GM12874 (cell line): ENCODE results near the gene TNFRSF11A.

ENCODE experiments used
- TF ChIP-seq, protein P1 (sequence below): IDR thresholded peaks from 2 replicates; pipeline ENCODE4 v1.5.1; 2011; ENCODE audit warnings: low read depth, mild to moderate bottlenecking, control low read depth, low read length, moderate library complexity; ENCODE audit not compliant: insufficient read depth

The TNFRSF11A gene

GRCh38 chr18:62361288-62361687 lies 36.2 kb downstream of the TNFRSF11A start:
- TF ChIP-seq, protein P1, sequence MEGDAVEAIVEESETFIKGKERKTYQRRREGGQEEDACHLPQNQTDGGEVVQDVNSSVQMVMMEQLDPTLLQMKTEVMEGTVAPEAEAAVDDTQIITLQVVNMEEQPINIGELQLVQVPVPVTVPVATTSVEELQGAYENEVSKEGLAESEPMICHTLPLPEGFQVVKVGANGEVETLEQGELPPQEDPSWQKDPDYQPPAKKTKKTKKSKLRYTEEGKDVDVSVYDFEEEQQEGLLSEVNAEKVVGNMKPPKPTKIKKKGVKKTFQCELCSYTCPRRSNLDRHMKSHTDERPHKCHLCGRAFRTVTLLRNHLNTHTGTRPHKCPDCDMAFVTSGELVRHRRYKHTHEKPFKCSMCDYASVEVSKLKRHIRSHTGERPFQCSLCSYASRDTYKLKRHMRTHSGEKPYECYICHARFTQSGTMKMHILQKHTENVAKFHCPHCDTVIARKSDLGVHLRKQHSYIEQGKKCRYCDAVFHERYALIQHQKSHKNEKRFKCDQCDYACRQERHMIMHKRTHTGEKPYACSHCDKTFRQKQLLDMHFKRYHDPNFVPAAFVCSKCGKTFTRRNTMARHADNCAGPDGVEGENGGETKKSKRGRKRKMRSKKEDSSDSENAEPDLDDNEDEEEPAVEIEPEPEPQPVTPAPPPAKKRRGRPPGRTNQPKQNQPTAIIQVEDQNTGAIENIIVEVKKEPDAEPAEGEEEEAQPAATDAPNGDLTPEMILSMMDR = no peak

DNA sequence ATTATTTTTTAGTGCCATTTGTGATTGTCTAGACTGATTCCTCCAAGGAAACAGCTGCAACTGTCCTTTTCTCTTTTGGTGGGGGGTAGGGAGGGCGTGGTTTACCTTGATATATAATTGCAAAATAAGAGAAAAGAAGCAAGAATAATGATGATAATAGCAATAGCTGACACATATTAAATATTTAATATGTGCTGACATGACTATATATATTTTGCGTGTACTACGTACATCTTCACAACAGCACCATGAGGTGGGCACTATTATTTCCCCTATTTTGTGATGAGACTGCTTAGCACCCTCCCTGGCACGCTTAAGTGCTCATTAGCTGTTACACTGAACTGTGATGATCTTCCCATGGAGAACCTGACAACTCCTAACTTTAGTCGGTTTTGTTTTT lies 39.4 kb downstream of the TNFRSF11A start:
- TF ChIP-seq, protein P1 = no peak

- TF ChIP-seq, protein P1 = no peak
Observed at GRCh38 chr18:62365420-62365819, 40.3 kb downstream of the TNFRSF11A start.

GRCh38 chr18:62366992-62367391 lies 41.9 kb downstream of the TNFRSF11A start:
- TF ChIP-seq, protein P1 = no peak

GRCh38 chr18:62368100-62368499 lies 43.0 kb downstream of the TNFRSF11A start:
- TF ChIP-seq, protein P1 = no peak

GRCh38 chr18:62369129-62369644 lies 44.1 kb downstream of the TNFRSF11A start:
- TF ChIP-seq, protein P1 = no peak

DNA sequence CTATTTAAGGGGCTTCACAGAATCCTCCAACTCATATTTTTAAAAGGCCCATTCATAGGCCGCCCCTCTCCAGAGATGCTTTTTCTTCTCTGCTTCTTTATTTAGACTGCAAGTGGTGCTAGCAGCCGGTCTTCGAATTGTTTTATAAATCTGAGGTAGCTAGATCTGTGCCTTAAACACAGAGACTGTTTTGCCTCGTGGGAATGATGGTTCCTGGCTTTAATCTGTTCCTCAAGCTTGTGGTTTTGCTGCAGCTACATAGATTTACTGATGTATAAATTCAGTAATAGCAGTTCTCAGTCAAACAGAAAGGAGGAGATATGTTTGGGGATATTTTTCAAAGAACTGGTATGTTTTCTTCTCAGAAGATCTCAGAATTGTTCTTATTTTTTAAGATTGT lies 45.3 kb downstream of the TNFRSF11A start:
- TF ChIP-seq, protein P1 = no peak
